Peyer's patch (tissue), 4 donors: ENCODE results near the gene TRABD.

Experiments
- POLR2A ChIP-seq, 2 donors: fragments of 450-650 bp; IDR thresholded peaks; one replicate each; pipeline ENCODE4 v1.5.1; 2017; ENCODE audit warnings: antibody characterized with exemption in 2 of 2, mild to moderate bottlenecking in 2 of 2, moderate library complexity in 2 of 2
- TF ChIP-seq, protein P1 (sequence below), 6 experiments: fragments of 450-650 bp in 4 of 6; fragments of 200-600 bp in 2 of 6; sonication (generic) in 1 of 6; IDR thresholded peaks; one replicate each; pipeline ENCODE4 v1.5.1; 2017 to 2019; ENCODE audit warnings: antibody characterized with exemption in 6 of 6, mild to moderate bottlenecking in 3 of 6, moderate library complexity in 1 of 6

- TF ChIP-seq, protein P1, sequence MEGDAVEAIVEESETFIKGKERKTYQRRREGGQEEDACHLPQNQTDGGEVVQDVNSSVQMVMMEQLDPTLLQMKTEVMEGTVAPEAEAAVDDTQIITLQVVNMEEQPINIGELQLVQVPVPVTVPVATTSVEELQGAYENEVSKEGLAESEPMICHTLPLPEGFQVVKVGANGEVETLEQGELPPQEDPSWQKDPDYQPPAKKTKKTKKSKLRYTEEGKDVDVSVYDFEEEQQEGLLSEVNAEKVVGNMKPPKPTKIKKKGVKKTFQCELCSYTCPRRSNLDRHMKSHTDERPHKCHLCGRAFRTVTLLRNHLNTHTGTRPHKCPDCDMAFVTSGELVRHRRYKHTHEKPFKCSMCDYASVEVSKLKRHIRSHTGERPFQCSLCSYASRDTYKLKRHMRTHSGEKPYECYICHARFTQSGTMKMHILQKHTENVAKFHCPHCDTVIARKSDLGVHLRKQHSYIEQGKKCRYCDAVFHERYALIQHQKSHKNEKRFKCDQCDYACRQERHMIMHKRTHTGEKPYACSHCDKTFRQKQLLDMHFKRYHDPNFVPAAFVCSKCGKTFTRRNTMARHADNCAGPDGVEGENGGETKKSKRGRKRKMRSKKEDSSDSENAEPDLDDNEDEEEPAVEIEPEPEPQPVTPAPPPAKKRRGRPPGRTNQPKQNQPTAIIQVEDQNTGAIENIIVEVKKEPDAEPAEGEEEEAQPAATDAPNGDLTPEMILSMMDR (IDR thresholded peaks at IDR 0.05), result no peak
- no peak for TF ChIP-seq POLR2A (IDR thresholded peaks at IDR 0.05)
Observed at GRCh38 chr22:50161508-50162390, 24.0 kb upstream of the TRABD start.
